HG03442 (cell line): ENCODE measurements around the gene BBLN.
"Not testable (repeated sequence)": the region's sequence is repeated elsewhere in the genome, so short reads cannot be mapped to it uniquely, and the experiment has no call there.

Experiments
- ATAC-seq: cut with Tn5 transposase; IDR thresholded peaks from one replicate; pipeline ENCODE4 v1.9.1; 2021; ENCODE audit warnings: mild to moderate bottlenecking, moderate library complexity; ENCODE audit not compliant: unreplicated experiment

The BBLN gene

GRCh38 chr9:128162215-128163026, 2.4 kb downstream of the BBLN start:
- no peak for ATAC-seq

- no peak for ATAC-seq
Measured at GRCh38 chr9:128163027-128163515, 3.0 kb downstream of the BBLN start.

- no peak for ATAC-seq
Measured at GRCh38 chr9:128163523-128164306, 3.6 kb downstream of the BBLN start.

GRCh38 chr9:128164307-128164885, 4.3 kb downstream of the BBLN start:
- no peak for ATAC-seq

GRCh38 chr9:128166169-128166568, 6.1 kb downstream of the BBLN start:
- no peak for ATAC-seq

GRCh38 chr9:128167209-128167608, 7.1 kb downstream of the BBLN start:
- ATAC-seq, result no peak

GRCh38 chr9:128168731-128169308, 8.8 kb downstream of the BBLN start:
- no peak for ATAC-seq

GRCh38 chr9:128169492-128169891, 9.4 kb downstream of the BBLN start:
- no peak for ATAC-seq

- no peak for ATAC-seq
Measured at GRCh38 chr9:128169925-128170324, 9.9 kb downstream of the BBLN start.

- no peak for ATAC-seq
Measured at GRCh38 chr9:128174062-128174461, 14.0 kb downstream of the BBLN start.

- no peak for ATAC-seq
Measured at GRCh38 chr9:128175102-128175563, 15.1 kb downstream of the BBLN start.

GRCh38 chr9:128175726-128176125, 15.7 kb downstream of the BBLN start:
- ATAC-seq, result no peak

GRCh38 chr9:128178806-128179431, 18.9 kb downstream of the BBLN start:
- no peak for ATAC-seq

GRCh38 chr9:128180001-128180400, 19.9 kb downstream of the BBLN start:
- no peak for ATAC-seq

- no peak for ATAC-seq
Measured at GRCh38 chr9:128180447-128180846, 20.4 kb downstream of the BBLN start.

- not testable (repeated sequence) for ATAC-seq
Measured at GRCh38 chr9:128181480-128181879, 21.4 kb downstream of the BBLN start.

GRCh38 chr9:128182893-128183588, 23.0 kb downstream of the BBLN start:
- no peak for ATAC-seq

GRCh38 chr9:128185979-128186965, 26.2 kb downstream of the BBLN start:
- no peak for ATAC-seq

- ATAC-seq, result no peak
Measured at GRCh38 chr9:128187361-128187760, 27.3 kb downstream of the BBLN start.
